OCI-LY7 (cell line): Measurements from ENCODE around the gene SRCIN1.

ENCODE experiments used
- EZH2phosphoT487 ChIP-seq: fragments of 200-600 bp; sonication (generic); IDR thresholded peaks from 2 replicates; pipeline ENCODE4 v1.6.1; 2018; ENCODE audit warnings: low read depth, borderline replicate concordance, mild to moderate bottlenecking, mixed run types, antibody characterized with exemption, low read length, moderate library complexity, mixed read lengths
- TF ChIP-seq, protein P1 (sequence below): fragments of 200-600 bp; sonication (generic); conservative IDR thresholded peaks from 2 replicates; pipeline ENCODE4 v1.5.1; 2014; ENCODE audit warnings: mild to moderate bottlenecking, antibody characterized with exemption, low read length, moderate library complexity, mixed read lengths

GRCh38 chr17:38545531-38546225 lies 60.1 kb downstream of the SRCIN1 start:
- TF ChIP-seq, protein P1, sequence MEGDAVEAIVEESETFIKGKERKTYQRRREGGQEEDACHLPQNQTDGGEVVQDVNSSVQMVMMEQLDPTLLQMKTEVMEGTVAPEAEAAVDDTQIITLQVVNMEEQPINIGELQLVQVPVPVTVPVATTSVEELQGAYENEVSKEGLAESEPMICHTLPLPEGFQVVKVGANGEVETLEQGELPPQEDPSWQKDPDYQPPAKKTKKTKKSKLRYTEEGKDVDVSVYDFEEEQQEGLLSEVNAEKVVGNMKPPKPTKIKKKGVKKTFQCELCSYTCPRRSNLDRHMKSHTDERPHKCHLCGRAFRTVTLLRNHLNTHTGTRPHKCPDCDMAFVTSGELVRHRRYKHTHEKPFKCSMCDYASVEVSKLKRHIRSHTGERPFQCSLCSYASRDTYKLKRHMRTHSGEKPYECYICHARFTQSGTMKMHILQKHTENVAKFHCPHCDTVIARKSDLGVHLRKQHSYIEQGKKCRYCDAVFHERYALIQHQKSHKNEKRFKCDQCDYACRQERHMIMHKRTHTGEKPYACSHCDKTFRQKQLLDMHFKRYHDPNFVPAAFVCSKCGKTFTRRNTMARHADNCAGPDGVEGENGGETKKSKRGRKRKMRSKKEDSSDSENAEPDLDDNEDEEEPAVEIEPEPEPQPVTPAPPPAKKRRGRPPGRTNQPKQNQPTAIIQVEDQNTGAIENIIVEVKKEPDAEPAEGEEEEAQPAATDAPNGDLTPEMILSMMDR = no peak
- no peak for TF ChIP-seq EZH2phosphoT487
